ENCODE data around the gene LONRF2. TPM values are rescaled to one million over a fixed set of nuclear protein-coding genes. Genes with fewer than 3 reads are reported as not detected.
A peak's percentile ranks its signal among the peaks of the same experiment; 100 is the strongest.

Gene LONRF2
- total RNA-seq, 2 experiments from 2014 or later, result 0.06 to 0.08 TPM

DNA sequence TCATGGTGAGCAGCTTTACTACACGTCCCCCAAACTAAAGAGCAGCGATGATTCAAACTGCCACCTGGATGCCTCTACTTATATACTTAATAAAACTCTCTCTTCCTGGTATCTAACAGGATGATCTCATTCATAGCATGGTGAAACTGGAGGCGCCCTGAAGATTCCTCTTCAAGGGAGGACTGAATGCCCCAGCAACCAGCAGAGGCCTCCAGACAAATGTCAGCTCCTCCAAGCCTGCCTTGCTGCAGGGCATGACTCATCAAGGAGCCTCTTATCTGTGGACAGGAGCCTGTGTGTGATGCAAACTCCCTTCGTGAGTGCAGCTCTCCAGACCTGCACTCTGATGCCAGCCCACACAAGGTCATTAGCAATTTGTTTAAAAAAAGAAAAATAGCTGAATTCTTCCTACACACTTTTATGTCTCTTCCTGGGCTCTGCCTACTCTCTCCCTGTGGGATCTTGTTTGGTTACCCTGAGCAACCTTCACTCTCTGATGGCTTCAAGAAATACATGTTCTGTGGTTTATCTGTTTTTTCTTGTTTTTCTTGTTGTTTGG lies 30.2 kb downstream of the LONRF2 start:
- no peaks in the 10 kb centered on the region for H3K27me3 ChIP-seq (ENCODE audit: control insufficient read depth in 1 of 2, insufficient read depth in 2 of 2, low read length in 2 of 2)
- ChIA-PET CTCF (interaction anchor here (2.0 kb wide), 1 partner anchor 29 kb away, joined by 6 read pairs; no protein-coding TSS in a partner anchor), POLR2A (no interaction called here)
- Mint-ChIP-seq H3K9me3 (no peaks in the 10 kb centered on the region), H3K27ac (no peak overlapping the region), H3K4me1 (ENCODE audit: low read depth) (no peaks in the 10 kb centered on the region), H3K27me3 (no peaks in the 10 kb centered on the region), H3K36me3 (ENCODE audit: low read depth) (no peaks in the 10 kb centered on the region), H3K4me3 (no peak overlapping the region)
- ATAC-seq (ENCODE audit: poor library complexity) (peak; percentile 60), DNase-seq (peak in 5 of 14 experiments; percentile 12 to 60 (median 29))
- intact Hi-C loops (cut with DNase I, micrococcal nuclease), result no loop called here
- H3K27ac ChIP-seq (ENCODE audit: low read depth in 1 of 2, low read length in 2 of 2), result no peak overlapping the region
- H3K36me3 ChIP-seq (ENCODE audit: insufficient read depth, low read length), result no peaks in the 10 kb centered on the region
- TF ChIP-seq, protein P1, sequence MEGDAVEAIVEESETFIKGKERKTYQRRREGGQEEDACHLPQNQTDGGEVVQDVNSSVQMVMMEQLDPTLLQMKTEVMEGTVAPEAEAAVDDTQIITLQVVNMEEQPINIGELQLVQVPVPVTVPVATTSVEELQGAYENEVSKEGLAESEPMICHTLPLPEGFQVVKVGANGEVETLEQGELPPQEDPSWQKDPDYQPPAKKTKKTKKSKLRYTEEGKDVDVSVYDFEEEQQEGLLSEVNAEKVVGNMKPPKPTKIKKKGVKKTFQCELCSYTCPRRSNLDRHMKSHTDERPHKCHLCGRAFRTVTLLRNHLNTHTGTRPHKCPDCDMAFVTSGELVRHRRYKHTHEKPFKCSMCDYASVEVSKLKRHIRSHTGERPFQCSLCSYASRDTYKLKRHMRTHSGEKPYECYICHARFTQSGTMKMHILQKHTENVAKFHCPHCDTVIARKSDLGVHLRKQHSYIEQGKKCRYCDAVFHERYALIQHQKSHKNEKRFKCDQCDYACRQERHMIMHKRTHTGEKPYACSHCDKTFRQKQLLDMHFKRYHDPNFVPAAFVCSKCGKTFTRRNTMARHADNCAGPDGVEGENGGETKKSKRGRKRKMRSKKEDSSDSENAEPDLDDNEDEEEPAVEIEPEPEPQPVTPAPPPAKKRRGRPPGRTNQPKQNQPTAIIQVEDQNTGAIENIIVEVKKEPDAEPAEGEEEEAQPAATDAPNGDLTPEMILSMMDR (IDR thresholded peaks at IDR 0.05), result no peak
- peaks cover 35% of the 10 kb centered on the region for H3K4me1 ChIP-seq (ENCODE audit: insufficient read depth, low read length)
- H3K9me3 ChIP-seq (ENCODE audit: control insufficient read depth in 1 of 2, insufficient read depth in 1 of 2, low read length in 2 of 2), result no peaks in the 10 kb centered on the region
- no peak overlapping the region for H3K4me3 ChIP-seq (ENCODE audit: low read length)

DNA sequence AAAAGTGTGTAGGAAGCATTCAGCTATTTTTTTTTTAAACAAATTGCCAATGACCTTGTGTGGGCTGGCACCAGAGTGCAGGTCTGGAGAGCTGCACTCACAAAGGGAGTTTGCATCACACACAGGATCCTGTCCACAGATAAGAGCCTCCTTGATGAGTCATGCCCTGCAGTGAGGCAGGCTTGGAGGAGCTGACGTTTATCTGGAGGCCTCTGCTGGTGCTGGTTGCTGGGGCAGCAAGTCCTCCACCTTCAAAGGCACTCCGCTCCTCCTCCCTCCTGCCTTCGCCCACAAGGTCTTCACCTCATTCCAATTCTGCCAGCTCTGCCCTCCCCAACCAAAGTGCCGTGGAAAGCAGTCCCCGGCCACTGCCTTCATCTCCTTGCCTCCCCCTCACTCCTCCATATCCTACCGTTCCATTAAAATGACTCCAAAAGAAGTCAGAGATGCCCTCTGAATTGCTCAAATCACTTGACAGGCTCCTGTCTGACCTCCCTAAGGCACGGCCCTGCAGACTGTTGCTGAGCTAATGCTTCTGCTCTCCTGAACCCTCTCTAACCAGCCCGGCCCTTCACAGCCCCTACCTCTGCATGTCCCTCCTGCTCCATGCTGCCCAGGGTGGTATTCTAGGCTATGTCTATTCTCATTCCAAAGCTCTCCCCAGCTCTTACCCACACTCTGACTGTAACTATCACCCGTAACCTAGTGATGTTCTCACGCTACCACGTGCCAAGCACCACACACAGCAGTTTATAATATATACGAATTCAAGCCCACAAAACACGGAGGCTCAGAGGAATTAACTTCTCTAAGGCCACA lies 30.9 kb downstream of the LONRF2 start:
- POLR2A ChIA-PET, result no interaction called here
- H3K27ac ChIP-seq (ENCODE audit: low read depth in 1 of 2, low read length in 2 of 2), result no peak overlapping the region
- H3K4me3 Mint-ChIP-seq, result no peak overlapping the region

DNA sequence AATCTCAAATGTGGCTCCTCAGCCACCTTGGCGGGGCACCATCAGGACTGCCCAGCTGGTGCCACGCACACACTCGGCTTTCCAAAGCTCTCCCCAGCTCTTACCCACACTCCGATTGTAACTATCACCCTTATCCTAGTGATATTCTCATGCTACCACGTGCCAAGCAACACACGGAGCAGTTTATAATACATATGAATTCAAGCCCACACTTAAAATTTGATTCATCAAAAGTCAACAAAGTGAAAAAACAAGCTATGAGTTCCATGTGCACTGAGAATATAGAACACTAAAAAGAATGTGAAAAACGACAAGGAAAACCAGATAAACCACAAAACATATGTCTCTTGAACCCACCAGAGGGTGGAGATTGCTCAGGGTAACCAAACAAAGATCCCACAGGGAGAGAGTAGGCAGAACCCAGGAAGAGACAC lies 31.6 kb downstream of the LONRF2 start:
- ChIA-PET CTCF (interaction anchor here (2.0 kb wide), 1 partner anchor 27 kb away, joined by 6 read pairs; no protein-coding TSS in a partner anchor), POLR2A (no interaction called here)
- DNase-seq (no peak), ATAC-seq (ENCODE audit: poor library complexity) (no peak)
- no peaks in the 10 kb centered on the region for H3K4me1 Mint-ChIP-seq (ENCODE audit: low read depth)
- H3K36me3 ChIP-seq (ENCODE audit: insufficient read depth, low read length), result no peaks in the 10 kb centered on the region
- no peaks in the 10 kb centered on the region for H3K27me3 Mint-ChIP-seq
- no peaks in the 10 kb centered on the region for H3K9me3 Mint-ChIP-seq
- H3K27ac Mint-ChIP-seq, result no peak overlapping the region
- intact Hi-C loops (cut with DNase I, micrococcal nuclease), result no loop called here
- H3K27me3 ChIP-seq (ENCODE audit: control insufficient read depth in 1 of 2, insufficient read depth in 2 of 2, low read length in 2 of 2), result no peaks in the 10 kb centered on the region
- TF ChIP-seq, protein P1 (IDR thresholded peaks at IDR 0.05), result no peak
- H3K36me3 Mint-ChIP-seq (ENCODE audit: low read depth), result no peaks in the 10 kb centered on the region
- H3K4me1 ChIP-seq (ENCODE audit: insufficient read depth, low read length), result peaks cover 35% of the 10 kb centered on the region
- no peak overlapping the region for H3K27ac ChIP-seq (ENCODE audit: low read depth in 1 of 2, low read length in 2 of 2)
- H3K4me3 Mint-ChIP-seq, result no peak overlapping the region
- no peaks in the 10 kb centered on the region for H3K9me3 ChIP-seq (ENCODE audit: control insufficient read depth in 1 of 2, insufficient read depth in 1 of 2, low read length in 2 of 2)
- H3K4me3 ChIP-seq (ENCODE audit: low read length), result no peak overlapping the region

More for the DNA sequence above, 30.9 kb downstream of the LONRF2 start:
- no peaks in the 10 kb centered on the region for H3K4me1 Mint-ChIP-seq (ENCODE audit: low read depth)
- H3K4me3 ChIP-seq (ENCODE audit: low read length), result no peak overlapping the region
- no peaks in the 10 kb centered on the region for H3K9me3 Mint-ChIP-seq
- no peak overlapping the region for H3K27ac Mint-ChIP-seq
- H3K4me1 ChIP-seq (ENCODE audit: insufficient read depth, low read length), result peaks cover 35% of the 10 kb centered on the region
- no peaks in the 10 kb centered on the region for H3K9me3 ChIP-seq (ENCODE audit: control insufficient read depth in 1 of 2, insufficient read depth in 1 of 2, low read length in 2 of 2)
- DNase-seq, result peak in 12 of 14 experiments; percentile 7 to 82 (median 38)
- no peaks in the 10 kb centered on the region for H3K36me3 ChIP-seq (ENCODE audit: insufficient read depth, low read length)
- intact Hi-C loops (cut with DNase I, micrococcal nuclease), result no loop called here
- TF ChIP-seq, protein P1 (IDR thresholded peaks at IDR 0.05), result no peak
- peak; percentile 74 for ATAC-seq (ENCODE audit: poor library complexity)
- no peaks in the 10 kb centered on the region for H3K36me3 Mint-ChIP-seq (ENCODE audit: low read depth)
- no peaks in the 10 kb centered on the region for H3K27me3 Mint-ChIP-seq
- H3K27me3 ChIP-seq (ENCODE audit: control insufficient read depth in 1 of 2, insufficient read depth in 2 of 2, low read length in 2 of 2), result no peaks in the 10 kb centered on the region
- CTCF ChIA-PET, result interaction anchor here (2.0 kb wide), 1 partner anchor 28 kb away, joined by 6 read pairs; no protein-coding TSS in a partner anchor

All from CD4-positive, alpha-beta T cell (primary cell).